ENCODE results near the gene POLR2J.

POLR2J gene

DNA sequence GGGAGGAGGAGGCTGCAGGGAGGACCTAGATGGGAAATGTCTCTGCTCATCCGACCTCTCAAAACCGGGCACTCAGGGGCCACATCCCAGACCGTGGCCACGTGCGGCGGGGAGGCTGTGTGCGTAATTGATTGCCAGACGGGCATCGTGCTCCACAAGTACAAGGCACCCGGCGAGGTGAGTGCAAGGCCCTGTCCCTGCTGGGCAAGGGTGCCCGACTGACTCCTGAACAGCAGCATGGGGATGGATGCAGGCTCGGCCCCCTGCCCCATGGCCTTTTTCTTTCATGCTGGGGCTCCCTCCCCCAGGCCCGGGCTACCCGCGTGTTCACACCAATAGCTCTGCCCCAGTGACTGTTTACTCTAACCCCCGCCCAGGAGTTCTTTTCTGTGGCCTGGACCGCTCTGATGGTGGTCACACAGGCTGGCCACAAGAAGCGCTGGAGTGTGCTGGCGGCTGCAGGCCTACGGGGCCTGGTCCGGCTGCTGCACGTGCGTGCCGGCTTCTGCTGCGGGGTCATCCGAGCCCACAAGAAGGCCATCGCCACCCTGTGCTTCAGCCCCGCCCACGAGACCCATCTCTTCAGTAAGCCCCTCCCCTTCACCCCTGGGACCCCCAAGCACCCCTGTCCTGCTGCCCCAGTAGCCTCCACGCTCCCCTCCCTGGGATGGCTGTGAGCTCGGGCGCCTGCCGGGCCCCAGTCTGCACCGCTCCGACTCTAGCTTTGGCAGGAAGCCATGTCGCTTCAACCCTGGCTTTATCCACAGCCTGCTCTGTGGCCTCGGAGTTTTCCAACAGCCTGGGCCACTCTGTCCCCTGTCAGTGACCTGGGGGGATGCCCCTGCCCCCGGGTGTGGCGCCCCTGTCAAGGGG is 10.0 kb downstream of the POLR2J start:
- DNase-seq (ENCODE audit: low read depth) = no peak
- TF ChIP-seq POLR2A (IDR thresholded peaks at IDR 0.05; ENCODE audit: extremely low read depth, insufficient read length) (no peak), MYC (IDR thresholded peaks at IDR 0.05; ENCODE audit: low read depth, low read length) (no peak)
- TF ChIP-seq, protein P1, sequence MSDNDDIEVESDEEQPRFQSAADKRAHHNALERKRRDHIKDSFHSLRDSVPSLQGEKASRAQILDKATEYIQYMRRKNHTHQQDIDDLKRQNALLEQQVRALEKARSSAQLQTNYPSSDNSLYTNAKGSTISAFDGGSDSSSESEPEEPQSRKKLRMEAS (IDR thresholded peaks at IDR 0.05; ENCODE audit: low read depth, low read length) = no peak
- TF ChIP-seq, protein P2, sequence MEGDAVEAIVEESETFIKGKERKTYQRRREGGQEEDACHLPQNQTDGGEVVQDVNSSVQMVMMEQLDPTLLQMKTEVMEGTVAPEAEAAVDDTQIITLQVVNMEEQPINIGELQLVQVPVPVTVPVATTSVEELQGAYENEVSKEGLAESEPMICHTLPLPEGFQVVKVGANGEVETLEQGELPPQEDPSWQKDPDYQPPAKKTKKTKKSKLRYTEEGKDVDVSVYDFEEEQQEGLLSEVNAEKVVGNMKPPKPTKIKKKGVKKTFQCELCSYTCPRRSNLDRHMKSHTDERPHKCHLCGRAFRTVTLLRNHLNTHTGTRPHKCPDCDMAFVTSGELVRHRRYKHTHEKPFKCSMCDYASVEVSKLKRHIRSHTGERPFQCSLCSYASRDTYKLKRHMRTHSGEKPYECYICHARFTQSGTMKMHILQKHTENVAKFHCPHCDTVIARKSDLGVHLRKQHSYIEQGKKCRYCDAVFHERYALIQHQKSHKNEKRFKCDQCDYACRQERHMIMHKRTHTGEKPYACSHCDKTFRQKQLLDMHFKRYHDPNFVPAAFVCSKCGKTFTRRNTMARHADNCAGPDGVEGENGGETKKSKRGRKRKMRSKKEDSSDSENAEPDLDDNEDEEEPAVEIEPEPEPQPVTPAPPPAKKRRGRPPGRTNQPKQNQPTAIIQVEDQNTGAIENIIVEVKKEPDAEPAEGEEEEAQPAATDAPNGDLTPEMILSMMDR (IDR thresholded peaks at IDR 0.05; ENCODE audit: low read depth, low read length) = no peak
- no peak overlapping the region for H3K4me3 ChIP-seq (ENCODE audit: low read depth, low read length)

DNA sequence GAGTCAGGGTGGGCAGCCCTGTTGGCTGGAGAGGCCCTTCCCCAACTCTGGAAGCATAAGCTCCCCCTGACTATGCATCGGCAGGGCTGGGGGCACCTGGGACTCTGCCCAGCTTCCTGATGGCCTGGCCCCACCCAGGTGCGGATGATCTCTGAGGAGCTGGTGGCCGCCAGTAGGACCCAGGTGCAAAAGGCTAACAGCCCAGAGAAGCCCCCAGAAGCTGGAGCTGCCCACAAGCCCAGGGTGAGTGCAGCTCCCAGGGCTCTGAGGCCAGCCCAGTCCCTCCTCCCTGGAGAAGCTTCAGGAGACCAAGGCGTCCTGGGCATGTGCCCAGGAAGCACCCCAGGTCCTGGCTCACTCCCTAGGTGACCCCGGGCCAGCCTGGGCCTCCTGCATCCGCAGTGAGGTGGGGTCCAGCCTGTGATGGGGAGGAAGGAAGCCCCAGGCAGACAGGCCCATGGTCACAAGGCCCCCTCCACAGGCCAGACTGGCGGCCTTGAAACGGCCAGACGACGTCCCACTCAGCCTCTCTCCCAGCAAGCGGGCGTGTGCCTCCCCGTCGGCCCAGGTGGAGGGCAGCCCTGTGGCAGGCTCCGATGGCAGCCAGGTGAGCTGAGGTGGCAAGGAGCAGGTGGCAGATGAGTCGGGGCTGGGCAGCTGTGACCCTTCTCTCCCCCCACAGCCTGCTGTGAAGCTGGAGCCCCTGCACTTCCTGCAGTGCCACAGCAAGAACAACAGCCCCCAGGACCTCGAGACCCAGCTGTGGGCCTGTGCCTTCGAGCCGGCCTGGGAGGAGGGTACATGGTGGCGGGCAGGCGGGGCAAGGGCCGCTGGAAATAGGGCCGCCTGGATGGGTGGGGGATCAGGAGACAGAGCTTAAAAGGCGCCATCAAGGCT is 10.9 kb downstream of the POLR2J start:
- H3K4me3 ChIP-seq (ENCODE audit: low read depth, low read length) = no peak overlapping the region
- DNase-seq (ENCODE audit: low read depth) = no peak

DNA sequence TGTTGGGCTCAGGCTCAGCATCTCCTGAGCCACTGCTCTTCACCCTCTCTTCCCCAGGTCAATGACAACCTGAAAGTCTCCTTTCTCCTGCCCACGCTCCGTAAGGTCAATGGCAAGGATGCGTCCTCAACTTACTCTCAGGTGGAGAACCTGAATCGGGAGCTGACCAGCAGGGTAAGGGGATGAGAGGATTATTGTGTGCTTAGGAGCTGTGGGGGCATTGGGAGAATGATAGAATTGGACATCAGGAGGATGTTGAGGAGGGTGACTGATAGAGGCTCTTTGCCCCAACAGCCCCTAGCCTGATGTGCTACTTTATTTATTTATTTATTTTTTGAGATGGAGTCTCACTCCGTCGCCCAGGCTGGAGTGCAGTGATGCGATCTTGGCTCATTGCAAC is 12.6 kb downstream of the POLR2J start:
- DNase-seq (ENCODE audit: low read depth) = no peak
- TF ChIP-seq MYC (IDR thresholded peaks at IDR 0.05; ENCODE audit: low read depth, low read length) (no peak), POLR2A (IDR thresholded peaks at IDR 0.05; ENCODE audit: extremely low read depth, insufficient read length) (no peak)
- TF ChIP-seq, protein P2 (IDR thresholded peaks at IDR 0.05; ENCODE audit: low read depth, low read length) = no peak
- TF ChIP-seq, protein P1 (IDR thresholded peaks at IDR 0.05; ENCODE audit: low read depth, low read length) = no peak
- H3K4me3 ChIP-seq (ENCODE audit: low read depth, low read length) = peak overlapping the region; percentile 86

More for the DNA sequence above, 10.9 kb downstream of the POLR2J start:
- TF ChIP-seq, protein P1 (IDR thresholded peaks at IDR 0.05; ENCODE audit: low read depth, low read length) = no peak
- TF ChIP-seq, protein P2 (IDR thresholded peaks at IDR 0.05; ENCODE audit: low read depth, low read length) = no peak
- TF ChIP-seq POLR2A (IDR thresholded peaks at IDR 0.05; ENCODE audit: extremely low read depth, insufficient read length) (no peak), MYC (IDR thresholded peaks at IDR 0.05; ENCODE audit: low read depth, low read length) (no peak)

DNA sequence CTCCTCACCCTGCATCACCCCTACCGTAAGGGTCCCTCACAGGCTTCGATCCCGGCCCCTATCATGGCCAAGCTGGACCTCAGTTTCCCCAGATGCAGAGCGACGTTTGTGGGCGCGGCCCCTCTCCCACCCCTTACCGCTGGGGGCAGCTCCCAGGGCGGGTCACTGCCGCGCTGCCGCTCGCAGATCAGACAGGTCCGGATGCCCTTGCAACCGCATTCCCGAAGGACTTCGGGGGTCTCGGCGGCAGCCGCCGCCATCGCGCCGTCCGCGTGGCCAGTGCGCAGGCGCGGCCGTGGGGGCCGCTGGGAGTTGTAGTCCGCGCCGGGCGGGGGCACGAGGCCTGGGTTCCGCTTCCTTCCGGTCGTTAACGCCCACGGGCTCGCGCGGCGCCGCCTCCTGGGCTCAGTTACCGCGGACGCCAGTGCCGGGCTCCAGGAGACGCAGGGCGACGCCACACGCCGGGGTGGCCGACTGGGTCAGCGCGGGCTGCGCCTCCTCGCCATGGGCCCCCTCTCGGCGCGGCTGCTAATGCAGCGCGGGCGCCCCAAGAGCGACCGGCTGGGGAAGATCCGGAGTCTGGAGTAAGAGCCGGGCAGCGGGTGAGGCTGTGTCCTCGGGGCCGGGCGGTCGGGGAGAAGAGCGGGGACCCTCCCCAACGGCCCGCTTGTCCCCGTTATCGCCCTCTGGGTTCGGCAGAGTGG is 14.0 kb downstream of the POLR2J start, which contains the start of the genes ALKBH4 and LRWD1:
Gene ALKBH4 (minus strand): TSS at position 287 of the 704 bp plus-strand sequence. CDS start 27 bp downstream, at position 260.
Gene LRWD1 (plus strand): TSS at position 408 of the 704 bp plus-strand sequence. CDS start 97 bp downstream, at position 505.
- peak within 1 kb of the TSS; percentile 86 for H3K4me3 ChIP-seq (ENCODE audit: low read depth, low read length)
- TF ChIP-seq, protein P1 (IDR thresholded peaks at IDR 0.05; ENCODE audit: low read depth, low read length) = peak; percentile 90
- TF ChIP-seq MYC (IDR thresholded peaks at IDR 0.05; ENCODE audit: low read depth, low read length) (peak; percentile 98), POLR2A (IDR thresholded peaks at IDR 0.05; ENCODE audit: extremely low read depth, insufficient read length) (peak; percentile 78)
- TF ChIP-seq, protein P2 (IDR thresholded peaks at IDR 0.05; ENCODE audit: low read depth, low read length) = no peak
- peak; percentile 97 for DNase-seq (ENCODE audit: low read depth)

Data from NB4 (cell line).